GM23338 (cell line): Measurements from ENCODE around the gene EIF1AY. TPM values are rescaled to one million over a fixed set of nuclear protein-coding genes. Genes with fewer than 3 reads are reported as not detected.

Source experiments
- ATAC-seq: fragments of 200-7000 bp; cut with Tn5 transposase; 3 replicates; pipeline ENCODE4 v1.9.1; 2020
- DNase-seq: peaks from one replicate; pipeline ENCODE4 v3.0.0-alpha.2; 2015; ENCODE audit warnings: low spot score
- H2AFZ ChIP-seq: fragments of 200-600 bp; sonication (generic); 2 replicates; pipeline ENCODE4 v1.8.0; 2016; ENCODE audit warnings: antibody characterized with exemption, mild to moderate bottlenecking, moderate library complexity
- H3F3A ChIP-seq: fragments of 200-600 bp; sonication (generic); replicated peaks from 2 replicates; pipeline ENCODE4 v1.8.0; 2017; ENCODE audit warnings: antibody characterized with exemption, mixed run types, low read depth
- H3K27ac ChIP-seq: fragments of 200-600 bp; sonication (generic); 2 replicates; pipeline ENCODE4 v1.6.1; 2016; ENCODE audit warnings: low read depth
- H3K27me3 ChIP-seq: fragments of 200-600 bp; sonication (generic); 2 replicates; pipeline ENCODE4 v1.8.0; 2016; ENCODE audit warnings: mild to moderate bottlenecking, mixed run types, moderate library complexity; ENCODE audit not compliant: insufficient read depth
- H3K36me3 ChIP-seq: fragments of 200-600 bp; sonication (generic); 2 replicates; pipeline ENCODE4 v1.8.0; 2016; ENCODE audit warnings: mild to moderate bottlenecking; ENCODE audit not compliant: insufficient read depth
- H3K4me1 ChIP-seq: fragments of 200-600 bp; sonication (generic); 2 replicates; pipeline ENCODE4 v1.8.0; 2016; ENCODE audit warnings: mild to moderate bottlenecking, moderate library complexity; ENCODE audit not compliant: insufficient read depth
- H3K4me2 ChIP-seq: fragments of 200-600 bp; sonication (generic); 2 replicates; pipeline ENCODE4 v1.7.1; 2017; ENCODE audit warnings: mixed run types
- H3K4me3 ChIP-seq: fragments of 200-600 bp; sonication (generic); 2 replicates; pipeline ENCODE4 v1.6.1; 2016; ENCODE audit warnings: mixed run types
- H3K79me2 ChIP-seq: fragments of 200-600 bp; sonication (generic); replicated peaks from 2 replicates; pipeline ENCODE4 v1.8.0; 2017; ENCODE audit warnings: mild to moderate bottlenecking; ENCODE audit not compliant: insufficient read depth
- H3K9me2 ChIP-seq: fragments of 200-600 bp; sonication (generic); 2 replicates; pipeline ENCODE4 v1.8.0; 2017; ENCODE audit not compliant: insufficient read depth
- H4K20me1 ChIP-seq: fragments of 200-600 bp; sonication (generic); replicated peaks from 2 replicates; pipeline ENCODE4 v1.8.0; 2017; ENCODE audit warnings: mild to moderate bottlenecking; ENCODE audit not compliant: insufficient read depth
- H3K27ac Mint-ChIP-seq: 2 replicates; pipeline ENCODE4 v1.8.0; 2020; ENCODE audit warnings: inconsistent platforms, mild to moderate bottlenecking, moderate library complexity, mixed read lengths
- H3K27me3 Mint-ChIP-seq: 3 replicates; pipeline ENCODE4 v1.8.0; 2022; ENCODE audit warnings: low read depth, mild to moderate bottlenecking, moderate library complexity, mixed read lengths, inconsistent platforms; ENCODE audit not compliant: insufficient read depth, poor library complexity
- H3K36me3 Mint-ChIP-seq: 3 replicates; pipeline ENCODE4 v1.8.0; 2021; ENCODE audit warnings: low read depth, mild to moderate bottlenecking, inconsistent platforms, moderate library complexity, mixed read lengths
- H3K4me1 Mint-ChIP-seq: 3 replicates; pipeline ENCODE4 v1.8.0; 2020; ENCODE audit warnings: mild to moderate bottlenecking, inconsistent platforms, mixed read lengths
- H3K4me3 Mint-ChIP-seq: 3 replicates; pipeline ENCODE4 v1.8.0; 2021; ENCODE audit warnings: moderate library complexity, mild to moderate bottlenecking, inconsistent platforms, mixed read lengths
- H3K9me3 Mint-ChIP-seq: 3 replicates; pipeline ENCODE4 v1.8.0; 2020; ENCODE audit warnings: moderate library complexity, mild to moderate bottlenecking, inconsistent platforms, mixed read lengths
- CREB1 ChIP-seq: fragments of 250-450 bp; sonication (Bioruptor Pico); IDR thresholded peaks from 2 replicates; pipeline ENCODE4 v1.5.0; 2020; ENCODE audit warnings: low read depth, mild to moderate bottlenecking, moderate library complexity
- CTCF ChIP-seq, 2 experiments: fragments of 200-600 bp in 1 of 2; sonication (generic) in 1 of 2; conservative IDR thresholded peaks; 2 replicates each; pipeline versions ENCODE4 v1.5.1 to v1.6.1; 2016 to 2017; ENCODE audit warnings: antibody characterized with exemption in 2 of 2, low read depth in 2 of 2, mild to moderate bottlenecking in 2 of 2, moderate library complexity in 1 of 2
- ETS1 ChIP-seq: IDR thresholded peaks from 2 replicates; pipeline ENCODE4 v1.6.1; 2016; ENCODE audit warnings: antibody characterized with exemption
- EZH2 ChIP-seq: fragments of 200-600 bp; sonication (generic); IDR thresholded peaks from one replicate; pipeline ENCODE4 v1.8.0; 2017; ENCODE audit warnings: antibody characterized with exemption, mild to moderate bottlenecking, low read depth; ENCODE audit not compliant: unreplicated experiment
- EZH2phosphoT487 ChIP-seq: fragments of 200-600 bp; sonication (generic); IDR thresholded peaks from one replicate; pipeline ENCODE4 v1.8.1; 2018; ENCODE audit warnings: antibody characterized with exemption; ENCODE audit not compliant: unreplicated experiment
- JUNB ChIP-seq: IDR thresholded peaks from one replicate; pipeline ENCODE4 v1.6.1; 2016; ENCODE audit warnings: antibody characterized with exemption; ENCODE audit not compliant: unreplicated experiment
- NANOG ChIP-seq: IDR thresholded peaks from 2 replicates; pipeline ENCODE4 v1.6.1; 2016; ENCODE audit warnings: antibody characterized with exemption, borderline replicate concordance
- POLR2AphosphoS5 ChIP-seq: IDR thresholded peaks from 2 replicates; pipeline ENCODE4 v1.6.1; 2016; ENCODE audit warnings: antibody characterized with exemption, low read depth
- REST ChIP-seq: IDR thresholded peaks from one replicate; pipeline ENCODE4 v1.6.1; 2018; ENCODE audit warnings: antibody characterized with exemption; ENCODE audit not compliant: unreplicated experiment
- STAT1 ChIP-seq: IDR thresholded peaks from one replicate; pipeline ENCODE4 v1.6.1; 2016; ENCODE audit warnings: antibody characterized with exemption; ENCODE audit not compliant: unreplicated experiment
- ZNF114 ChIP-seq: fragments of 250-450 bp; sonication (Bioruptor Pico); IDR thresholded peaks from 2 replicates; pipeline ENCODE4 v1.5.0; 2020; ENCODE audit warnings: mild to moderate bottlenecking, moderate library complexity
- ZNF331 ChIP-seq: fragments of 250-450 bp; sonication (Bioruptor Pico); IDR thresholded peaks from 2 replicates; pipeline ENCODE4 v1.5.0; 2020; ENCODE audit warnings: low read depth, mild to moderate bottlenecking, moderate library complexity
- ZNF462 ChIP-seq: fragments of 250-450 bp; sonication (Bioruptor Pico); IDR thresholded peaks from 2 replicates; pipeline ENCODE4 v1.5.0; 2020; ENCODE audit warnings: mild to moderate bottlenecking, moderate library complexity
- polyA plus RNA-seq: library from polyadenylated mRNA; unstranded; fragments of >200 nt; fragmentation: Nextera tagmentation; extraction: Ambion mirVana; gene quantifications from 2 replicates; pipeline ENCODE4 v1.2.1, GENCODE V29; 2016
- total RNA-seq: library from RNA; depleted of rRNA; stranded (reverse); fragments of >200 nt; shearing (Covaris generic); gene quantifications from 2 replicates; pipeline ENCODE4 v1.2.3, GENCODE V29; 2014

Gene EIF1AY
- total and polyA plus RNA-seq, 2 experiments from 2014 or later, result 31.3 to 93.0 TPM

GRCh38 chrY:20538186-20538585 is 37.4 kb upstream of the EIF1AY start (continued):
- TF ChIP-seq CTCF (conservative IDR thresholded peaks at IDR 0.05; ENCODE audit: low read depth in 2 of 2) (no peak), JUNB (no peak), STAT1 (no peak), POLR2AphosphoS5 (no peak), EZH2 (no peak), ZNF331 (CRISPR knock-in tag) (no peak)

GRCh38 chrY:20538933-20539332 is 36.6 kb upstream of the EIF1AY start:
- DNase-seq, result no peak
- no peaks in the 10 kb centered on the region for H4K20me1 ChIP-seq
- no peak for ATAC-seq
- no peak overlapping the region for H3K4me3 ChIP-seq
- Mint-ChIP-seq H3K4me1 (no peaks in the 10 kb centered on the region), H3K27ac (no peak overlapping the region), H3K27me3 (no peaks in the 10 kb centered on the region), H3K4me3 (no peak overlapping the region), H3K36me3 (peaks cover 4% of the 10 kb centered on the region; the same call in 2 of the 3 replicates), H3K9me3 (peaks cover 75% of the 10 kb centered on the region)
- no peaks in the 10 kb centered on the region for H3K36me3 ChIP-seq
- no peaks in the 10 kb centered on the region for H3K4me1 ChIP-seq
- H3K4me2 ChIP-seq, result no peak overlapping the region
- H3K9me2 ChIP-seq, result no peaks in the 10 kb centered on the region
- H3F3A ChIP-seq, result no peaks in the 10 kb centered on the region
- no peak overlapping the region for H3K27ac ChIP-seq
- no peak overlapping the region for H2AFZ ChIP-seq
- no peaks in the 10 kb centered on the region for H3K79me2 ChIP-seq
- no peaks in the 10 kb centered on the region for H3K27me3 ChIP-seq
- TF ChIP-seq ZNF462, result no peak
- TF ChIP-seq ETS1, result no peak
- TF ChIP-seq POLR2AphosphoS5, result no peak
- TF ChIP-seq REST, result no peak
- no peak for TF ChIP-seq EZH2phosphoT487
- TF ChIP-seq NANOG, result no peak
- TF ChIP-seq ZNF331 (CRISPR knock-in tag), result no peak
- no peak for TF ChIP-seq STAT1
- TF ChIP-seq CREB1, result no peak
- no peak for TF ChIP-seq JUNB
- TF ChIP-seq EZH2, result no peak
- TF ChIP-seq ZNF114 (CRISPR knock-in tag), result no peak
